Naive thymus-derived CD4-positive, alpha-beta T cell (primary cell): ENCODE data around the gene BICD1. TPM values are rescaled to one million over a fixed set of nuclear protein-coding genes. Genes with fewer than 3 reads are reported as not detected.

Source experiments
- ATAC-seq: fragments of 150-1000 bp; cut with Tn5 transposase; 2 replicates; pipeline ENCODE4 v1.10.0; 2021; ENCODE audit warnings: mild to moderate bottlenecking, moderate library complexity
- CTCF ChIA-PET: fragments of 350-600 bp; sonication (Branson Sonifier 250); formaldehyde crosslinking; loops from one replicate; lab custom pipeline; 2021; ENCODE audit warnings: antibody characterized with exemption; lab: Charles Lee
- POLR2A ChIA-PET: fragments of 350-600 bp; sonication (Branson Sonifier 250); formaldehyde crosslinking; loops from one replicate; lab custom pipeline; 2021; ENCODE audit warnings: antibody characterized with exemption, inconsistent platforms; lab: Charles Lee
- DNase-seq, 9 donors: peaks; one replicate each; pipeline versions ENCODE4 v3.0.0 to v3.0.0-alpha.2; 2020 to 2022; ENCODE audit warnings: mixed read lengths in 1 of 9
- H3K27ac ChIP-seq: one replicate; pipeline ENCODE4 v1.7.0; 2013; ENCODE audit warnings: mild to moderate bottlenecking, low read depth, low read length, moderate library complexity
- H3K27me3 ChIP-seq, 2 donors: one replicate each; pipeline ENCODE4 v1.7.0; 2013; ENCODE audit warnings: low read length in 2 of 2, mild to moderate bottlenecking in 2 of 2, moderate library complexity in 2 of 2; ENCODE audit not compliant: control insufficient read depth in 2 of 2, insufficient read depth in 2 of 2
- H3K36me3 ChIP-seq, 3 experiments: 1 replicate in 2 of 3; 2 replicates in 1 of 3; pipeline ENCODE4 v1.7.0; 2013; ENCODE audit warnings: low read length in 3 of 3, mild to moderate bottlenecking in 3 of 3, moderate library complexity in 1 of 3; ENCODE audit not compliant: insufficient read depth in 3 of 3, control insufficient read depth in 2 of 3
- H3K4me1 ChIP-seq, 2 donors: one replicate each; pipeline ENCODE4 v1.7.0; 2013; ENCODE audit warnings: low read length in 2 of 2, mild to moderate bottlenecking in 2 of 2, moderate library complexity in 1 of 2; ENCODE audit not compliant: control insufficient read depth in 2 of 2, insufficient read depth in 2 of 2
- H3K4me3 ChIP-seq: 2 replicates; pipeline ENCODE4 v1.7.0; 2013; ENCODE audit warnings: mild to moderate bottlenecking, low read length
- H3K9me3 ChIP-seq, 3 experiments: 1 replicate in 2 of 3; 2 replicates in 1 of 3; pipeline ENCODE4 v1.7.0; 2013; ENCODE audit warnings: low read length in 3 of 3; ENCODE audit not compliant: control insufficient read depth in 2 of 3
- H3K27ac Mint-ChIP-seq, 9 donors: one replicate each; pipeline ENCODE4 v1.8.0; 2020 to 2022; ENCODE audit warnings: mixed read lengths in 9 of 9, mild to moderate bottlenecking in 8 of 9, moderate library complexity in 5 of 9, inconsistent platforms in 2 of 9
- H3K27me3 Mint-ChIP-seq, 5 donors: one replicate each; pipeline ENCODE4 v1.8.0; 2021 to 2022; ENCODE audit warnings: mixed read lengths in 5 of 5, mild to moderate bottlenecking in 1 of 5
- H3K36me3 Mint-ChIP-seq, 5 donors: one replicate each; pipeline ENCODE4 v1.8.0; 2020 to 2022; ENCODE audit warnings: mixed read lengths in 5 of 5, mild to moderate bottlenecking in 3 of 5, inconsistent platforms in 1 of 5
- H3K4me1 Mint-ChIP-seq, 7 donors: one replicate each; pipeline ENCODE4 v1.8.0; 2020 to 2022; ENCODE audit warnings: mixed read lengths in 7 of 7, mild to moderate bottlenecking in 3 of 7, inconsistent platforms in 1 of 7
- H3K4me3 Mint-ChIP-seq, 10 donors: one replicate each; pipeline ENCODE4 v1.8.0; 2020 to 2022; ENCODE audit warnings: mild to moderate bottlenecking in 10 of 10, mixed read lengths in 10 of 10, moderate library complexity in 6 of 10, inconsistent platforms in 2 of 10
- H3K9me3 Mint-ChIP-seq, 11 donors: one replicate each; pipeline ENCODE4 v1.8.0; 2020 to 2022; ENCODE audit warnings: mixed read lengths in 11 of 11, mild to moderate bottlenecking in 4 of 11, inconsistent platforms in 1 of 11, moderate library complexity in 1 of 11
- intact Hi-C, 2 donors: fragments of 100-400 bp; cut with micrococcal nuclease; formaldehyde crosslinking; loops; one replicate each; pipeline ENCODE4 v1.15.1; 2023
- polyA plus RNA-seq, 2 donors: library from polyadenylated mRNA; unstranded; fragments of 300-500 nt; fragmentation: Illumina TruSeq; gene quantifications; one replicate each; pipeline ENCODE4 v1.2.3, GENCODE V29; 2021
- total RNA-seq, 6 experiments: library from RNA in 5 of 6; stranded (reverse) in 5 of 6; gene quantifications; 1 replicate in 5 of 6; 2 replicates in 1 of 6; pipeline ENCODE4 v1.2.3 and lab custom pipeline; 2021 to 2026

BICD1 gene
- total RNA-seq (10 to 100 TPM; 16.7 to 25.1 (median 18.5) TPM), polyA plus RNA-seq (1 to 10 TPM; 6.3 to 9.7 TPM), total RNA-seq (lab: John Stamatoyannopoulos, UW) (10.1 reads per million, percentile 36 among the genes with 10 or more reads in this experiment)

DNA sequence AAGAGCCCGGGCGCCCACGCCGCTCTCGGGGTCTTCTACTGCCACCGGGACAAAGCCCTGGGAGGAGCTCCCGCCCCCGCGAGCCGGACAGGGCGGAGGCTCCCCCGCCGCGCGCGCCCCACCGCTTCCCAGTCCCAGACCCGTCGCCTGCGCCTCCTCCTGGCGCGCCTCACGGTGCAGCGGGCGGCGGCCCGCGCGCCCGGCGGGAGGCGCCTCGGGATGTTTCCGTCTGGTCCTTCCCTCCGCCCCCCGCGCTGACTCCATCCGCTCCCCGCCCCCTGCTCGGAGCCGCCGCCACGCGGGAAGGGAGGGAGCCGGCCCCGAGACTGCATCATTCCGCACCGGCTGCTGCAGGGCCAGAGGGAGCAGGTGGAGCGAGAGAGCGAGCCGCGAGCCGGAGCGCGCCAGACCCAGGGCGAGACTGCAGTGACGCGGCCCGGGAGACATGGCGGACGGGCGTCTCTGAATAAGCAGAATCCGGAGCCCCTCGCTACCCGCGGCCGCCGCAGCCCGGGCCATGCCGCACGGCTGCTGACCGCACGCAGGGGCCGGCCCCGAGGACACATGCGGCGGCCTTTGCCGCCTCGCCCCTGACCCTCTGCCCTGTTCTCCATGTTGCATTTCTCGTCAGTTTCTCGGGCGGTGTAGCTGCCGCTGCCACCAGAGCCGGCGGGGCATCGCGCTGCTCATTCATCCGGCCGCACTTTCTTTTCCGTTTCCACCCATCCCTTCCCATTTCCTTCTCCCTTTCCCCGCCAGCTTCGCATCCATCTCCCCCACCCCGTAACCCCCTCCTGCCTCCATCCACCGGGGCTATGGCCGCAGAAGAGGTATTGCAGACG lies at the start of gene BICD1:
Gene BICD1 (plus strand): TSS at position 331 of the 842 bp plus-strand sequence. CDS start 485 bp downstream, at position 816.
- ATAC-seq, result peak; percentile 90
- POLR2A ChIA-PET, result interaction anchor here (0.5 to 1.2 kb wide), 5 partner anchors 10 to 562 kb away, joined by 3 to 5 read pairs (median 3); no protein-coding TSS in a partner anchor
- Histone ChIP-seq H3K27ac (peak within 1 kb of the TSS; percentile 67), H3K4me3 (peak within 1 kb of the TSS; percentile 90), H3K9me3 (no peaks in the 10 kb centered on the region), H3K36me3 (peaks cover 0 to 5% (median 0%) of the 10 kb centered on the region in 3 experiments), H3K27me3 (no peaks in the 10 kb centered on the region), H3K4me1 (peaks cover 19 to 22% of the 10 kb centered on the region in 2 donors)
- Mint-ChIP-seq H3K27ac (peak within 1 kb of the TSS; percentile 77 to 94 (median 91)), H3K9me3 (peaks cover 0 to 2% (median 0%) of the 10 kb centered on the region in 11 donors), H3K27me3 (peaks cover 0 to 13% (median 0%) of the 10 kb centered on the region in 5 donors), H3K4me3 (peak within 1 kb of the TSS; percentile 82 to 98 (median 96)), H3K4me1 (peaks cover 11 to 42% (median 33%) of the 10 kb centered on the region in 7 donors), H3K36me3 (peaks cover 0 to 2% (median 0%) of the 10 kb centered on the region in 5 donors)
- peak; percentile 43 to 84 (median 65) for DNase-seq
- intact Hi-C loops, result loop anchor here (1.0 to 5.0 kb wide), 10 partner anchors 32 to 780 kb away; partner anchors contain the start of genes AMN1 (in 2 of the 2), ETFBKMT (in 2 of the 2), RESF1 (in 2 of the 2) and DNM1L (in 1 of the 2)
- CTCF ChIA-PET, result interaction anchor here (0.7 to 1.7 kb wide), 3 partner anchors 205 to 454 kb away, joined by 3 to 4 read pairs (median 4); no protein-coding TSS in a partner anchor

DNA sequence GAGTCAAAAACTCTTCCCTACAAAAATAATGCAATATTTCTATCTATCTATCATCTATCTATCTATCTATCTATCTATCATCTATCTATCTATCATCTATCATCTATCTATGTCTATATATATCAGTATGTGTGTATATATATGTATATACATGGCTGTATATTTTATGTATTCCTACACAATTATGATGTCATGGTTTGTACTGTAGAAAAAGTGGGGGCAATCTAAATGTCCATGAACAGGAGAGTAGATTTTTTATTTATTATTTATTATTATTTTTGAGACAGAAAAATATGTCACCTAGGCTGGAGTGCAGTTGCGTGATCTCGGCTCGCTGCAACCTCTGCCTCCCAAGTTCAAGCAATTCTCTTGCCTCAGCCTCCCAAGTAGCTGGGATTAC lies 45.6 kb upstream of the BICD1 start:
- POLR2A ChIA-PET, result interaction anchor here (1.2 to 1.4 kb wide), 2 partner anchors 100 to 101 kb away, joined by 3 to 5 read pairs; no protein-coding TSS in a partner anchor
- Mint-ChIP-seq H3K27ac (peak overlapping the region in 2 of 9 donors; percentile 63 to 78), H3K4me1 (peaks cover 7 to 26% (median 15%) of the 10 kb centered on the region in 7 donors), H3K36me3 (peaks cover 0 to 5% (median 4%) of the 10 kb centered on the region in 5 donors), H3K27me3 (no peaks in the 10 kb centered on the region), H3K9me3 (peaks cover 0 to 2% (median 0%) of the 10 kb centered on the region in 11 donors), H3K4me3 (no peak overlapping the region)
- DNase-seq (no peak), ATAC-seq (no peak)
- H3K27ac ChIP-seq, result no peak overlapping the region
- CTCF ChIA-PET, result interaction anchor here (0.8 to 2.2 kb wide), 10 partner anchors 10 to 1962 kb away, joined by 3 to 12 read pairs (median 5); no protein-coding TSS in a partner anchor
- H3K9me3 ChIP-seq, result no peaks in the 10 kb centered on the region
- H3K4me3 ChIP-seq, result no peak overlapping the region
- intact Hi-C loops, result loop anchor here (2.0 to 10.0 kb wide), 5 partner anchors 34 to 656 kb away; partner anchors contain the start of gene BICD1 (in 1 of the 2)
- H3K27me3 ChIP-seq, result no peaks in the 10 kb centered on the region
- no peaks in the 10 kb centered on the region for H3K4me1 ChIP-seq
- H3K36me3 ChIP-seq, result no peaks in the 10 kb centered on the region

GRCh38 chr12:32062881-32063280 lies 43.8 kb upstream of the BICD1 start:
- Mint-ChIP-seq H3K4me1 (peaks cover 7 to 26% (median 15%) of the 10 kb centered on the region in 7 donors), H3K9me3 (no peaks in the 10 kb centered on the region), H3K27me3 (no peaks in the 10 kb centered on the region), H3K36me3 (peaks cover 0 to 9% (median 4%) of the 10 kb centered on the region in 5 donors), H3K4me3 (no peak overlapping the region), H3K27ac (no peak overlapping the region)
- DNase-seq, result no peak
- Histone ChIP-seq H3K9me3 (no peaks in the 10 kb centered on the region), H3K4me3 (no peak overlapping the region), H3K36me3 (no peaks in the 10 kb centered on the region), H3K27me3 (no peaks in the 10 kb centered on the region), H3K4me1 (no peaks in the 10 kb centered on the region), H3K27ac (no peak overlapping the region)
- no peak for ATAC-seq
- CTCF ChIA-PET, result interaction anchor here (0.7 to 1.8 kb wide), 5 partner anchors 102 to 381 kb away, joined by 3 to 5 read pairs (median 4); no protein-coding TSS in a partner anchor
- POLR2A ChIA-PET, result interaction anchor here (0.6 kb wide), 1 partner anchor 689 kb away, joined by 3 read pairs; no protein-coding TSS in a partner anchor
- intact Hi-C loops, result loop anchor here (5.0 to 10.0 kb wide), 4 partner anchors 36 to 658 kb away; no protein-coding TSS in a partner anchor

- Mint-ChIP-seq H3K36me3 (peaks cover 0 to 9% (median 4%) of the 10 kb centered on the region in 5 donors), H3K4me3 (no peak overlapping the region), H3K27ac (no peak overlapping the region), H3K9me3 (no peaks in the 10 kb centered on the region), H3K4me1 (peaks cover 7 to 21% (median 14%) of the 10 kb centered on the region in 7 donors), H3K27me3 (no peaks in the 10 kb centered on the region)
- Histone ChIP-seq H3K4me3 (no peak overlapping the region), H3K36me3 (no peaks in the 10 kb centered on the region), H3K9me3 (no peaks in the 10 kb centered on the region), H3K27me3 (no peaks in the 10 kb centered on the region), H3K27ac (no peak overlapping the region), H3K4me1 (no peaks in the 10 kb centered on the region)
- ChIA-PET POLR2A (no interaction called here), CTCF (interaction anchor here (0.6 to 1.8 kb wide), 5 partner anchors 30 to 382 kb away, joined by 3 to 5 read pairs (median 3); no protein-coding TSS in a partner anchor)
- intact Hi-C loops, result loop anchor here (5.0 to 10.0 kb wide), 4 partner anchors 36 to 659 kb away; no protein-coding TSS in a partner anchor
- no peak for DNase-seq
- ATAC-seq, result no peak
These were observed 42.9 kb upstream of the BICD1 start for GRCh38 chr12:32063796-32064195.

- intact Hi-C loops, result loop anchor here in 1 of 2 donors (10.0 kb wide), 2 partner anchors 69 to 661 kb away; no protein-coding TSS in a partner anchor
- Histone ChIP-seq H3K27ac (no peak overlapping the region), H3K27me3 (no peaks in the 10 kb centered on the region), H3K4me1 (no peaks in the 10 kb centered on the region), H3K9me3 (no peaks in the 10 kb centered on the region), H3K36me3 (no peaks in the 10 kb centered on the region), H3K4me3 (no peak overlapping the region)
- CTCF ChIA-PET, result no interaction called here
- ATAC-seq, result no peak
- Mint-ChIP-seq H3K36me3 (peaks cover 0 to 10% (median 4%) of the 10 kb centered on the region in 5 donors), H3K27ac (peak overlapping the region in 1 of 9 donors; percentile 41), H3K27me3 (peaks cover 0 to 8% (median 0%) of the 10 kb centered on the region in 5 donors), H3K4me1 (peaks cover 0 to 7% (median 0%) of the 10 kb centered on the region in 7 donors), H3K9me3 (no peaks in the 10 kb centered on the region), H3K4me3 (no peak overlapping the region)
- POLR2A ChIA-PET, result no interaction called here
- DNase-seq, result no peak
These were observed 40.4 kb upstream of the BICD1 start for GRCh38 chr12:32066206-32066605.

GRCh38 chr12:32069071-32069470 lies 37.6 kb upstream of the BICD1 start:
- Mint-ChIP-seq H3K27me3 (peaks cover 0 to 8% (median 0%) of the 10 kb centered on the region in 5 donors), H3K9me3 (peaks cover 0 to 5% (median 4%) of the 10 kb centered on the region in 11 donors), H3K4me1 (peaks cover 0 to 7% (median 0%) of the 10 kb centered on the region in 7 donors), H3K4me3 (no peak overlapping the region), H3K27ac (no peak overlapping the region), H3K36me3 (peaks cover 0 to 12% (median 4%) of the 10 kb centered on the region in 5 donors)
- no peak for ATAC-seq
- Histone ChIP-seq H3K36me3 (no peaks in the 10 kb centered on the region), H3K27ac (no peak overlapping the region), H3K9me3 (no peaks in the 10 kb centered on the region), H3K27me3 (no peaks in the 10 kb centered on the region), H3K4me3 (no peak overlapping the region), H3K4me1 (no peaks in the 10 kb centered on the region)
- ChIA-PET CTCF (no interaction called here), POLR2A (no interaction called here)
- intact Hi-C loops, result loop anchor here in 1 of 2 donors (10.0 kb wide), 2 partner anchors 66 to 664 kb away; no protein-coding TSS in a partner anchor
- no peak for DNase-seq
